Testis (tissue), 2 donors: Measurements from ENCODE around the gene TMEM106C.

Experiments
- POLR2A ChIP-seq: fragments of 450-650 bp; IDR thresholded peaks from one replicate; pipeline ENCODE4 v1.6.1; 2017; ENCODE audit warnings: antibody characterized with exemption, mild to moderate bottlenecking, moderate library complexity
- TF ChIP-seq, protein P1 (sequence below), 3 experiments: fragments of 450-650 bp in 2 of 3; fragments of 200-600 bp in 1 of 3; sonication (generic) in 1 of 3; IDR thresholded peaks; one replicate each; pipeline ENCODE4 v1.5.1; 2016 to 2019; ENCODE audit warnings: antibody characterized with exemption in 3 of 3, mild to moderate bottlenecking in 2 of 3, moderate library complexity in 1 of 3

DNA sequence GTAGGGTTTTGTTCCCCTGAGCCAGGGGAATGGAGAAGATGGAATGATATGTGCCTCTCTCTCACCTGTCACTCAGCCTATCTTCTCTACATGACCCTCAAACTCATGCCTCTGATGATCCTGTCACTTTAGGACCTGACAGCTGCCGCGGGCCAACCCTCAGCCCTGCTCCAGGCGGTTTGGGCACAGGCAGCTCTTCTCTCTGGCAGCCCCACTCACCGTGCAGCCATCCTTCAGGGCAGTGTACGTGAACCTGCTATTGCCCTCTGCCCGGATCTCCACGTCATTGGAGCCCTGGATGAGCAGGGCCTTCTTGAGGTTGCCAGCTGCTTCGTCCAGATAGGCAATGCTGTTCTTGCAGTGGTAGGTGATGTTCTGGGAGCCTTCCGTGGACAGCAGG lies 10.5 kb downstream of the TMEM106C start:
- TF ChIP-seq, protein P1, sequence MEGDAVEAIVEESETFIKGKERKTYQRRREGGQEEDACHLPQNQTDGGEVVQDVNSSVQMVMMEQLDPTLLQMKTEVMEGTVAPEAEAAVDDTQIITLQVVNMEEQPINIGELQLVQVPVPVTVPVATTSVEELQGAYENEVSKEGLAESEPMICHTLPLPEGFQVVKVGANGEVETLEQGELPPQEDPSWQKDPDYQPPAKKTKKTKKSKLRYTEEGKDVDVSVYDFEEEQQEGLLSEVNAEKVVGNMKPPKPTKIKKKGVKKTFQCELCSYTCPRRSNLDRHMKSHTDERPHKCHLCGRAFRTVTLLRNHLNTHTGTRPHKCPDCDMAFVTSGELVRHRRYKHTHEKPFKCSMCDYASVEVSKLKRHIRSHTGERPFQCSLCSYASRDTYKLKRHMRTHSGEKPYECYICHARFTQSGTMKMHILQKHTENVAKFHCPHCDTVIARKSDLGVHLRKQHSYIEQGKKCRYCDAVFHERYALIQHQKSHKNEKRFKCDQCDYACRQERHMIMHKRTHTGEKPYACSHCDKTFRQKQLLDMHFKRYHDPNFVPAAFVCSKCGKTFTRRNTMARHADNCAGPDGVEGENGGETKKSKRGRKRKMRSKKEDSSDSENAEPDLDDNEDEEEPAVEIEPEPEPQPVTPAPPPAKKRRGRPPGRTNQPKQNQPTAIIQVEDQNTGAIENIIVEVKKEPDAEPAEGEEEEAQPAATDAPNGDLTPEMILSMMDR (IDR thresholded peaks at IDR 0.05): no peak
- TF ChIP-seq POLR2A: no peak
